ENCODE results near the gene AKAP14.
"Not testable (repeated sequence)": the region's sequence is repeated elsewhere in the genome, so short reads cannot be mapped to it uniquely, and the experiment has no call there.

The AKAP14 gene

DNA sequence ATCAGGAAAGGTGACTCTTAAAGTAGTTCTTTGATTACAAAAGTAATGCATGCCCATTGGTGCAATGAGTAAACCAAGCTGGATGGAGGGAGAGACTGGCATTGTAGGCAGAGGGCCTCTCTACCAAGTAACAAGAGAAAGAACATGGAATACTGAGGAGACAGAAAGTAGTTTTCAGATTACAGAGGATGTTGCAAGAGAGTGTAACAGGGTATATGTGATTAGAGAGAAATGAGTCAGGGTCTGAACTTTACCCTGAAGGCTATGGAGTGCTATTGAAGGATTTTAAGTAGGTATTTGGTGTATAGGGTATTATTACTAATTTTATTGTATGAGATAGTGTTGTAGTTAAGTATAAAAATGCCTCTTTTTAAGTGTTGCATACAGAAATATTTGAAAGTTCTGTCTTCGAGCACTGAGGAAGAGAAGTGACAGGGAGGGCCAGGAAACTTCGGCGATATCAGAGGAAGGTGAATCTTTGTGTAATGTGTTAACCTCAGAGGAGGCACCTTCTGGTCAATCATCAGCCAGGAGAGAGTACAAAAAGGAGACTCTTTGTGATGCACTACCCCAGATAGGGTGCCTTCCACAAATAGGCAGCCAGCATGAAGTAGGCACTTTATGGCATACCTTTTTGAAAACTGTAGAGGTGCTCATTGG, 39.7 kb downstream of the AKAP14 start:
- no peak for DNase-seq

DNA sequence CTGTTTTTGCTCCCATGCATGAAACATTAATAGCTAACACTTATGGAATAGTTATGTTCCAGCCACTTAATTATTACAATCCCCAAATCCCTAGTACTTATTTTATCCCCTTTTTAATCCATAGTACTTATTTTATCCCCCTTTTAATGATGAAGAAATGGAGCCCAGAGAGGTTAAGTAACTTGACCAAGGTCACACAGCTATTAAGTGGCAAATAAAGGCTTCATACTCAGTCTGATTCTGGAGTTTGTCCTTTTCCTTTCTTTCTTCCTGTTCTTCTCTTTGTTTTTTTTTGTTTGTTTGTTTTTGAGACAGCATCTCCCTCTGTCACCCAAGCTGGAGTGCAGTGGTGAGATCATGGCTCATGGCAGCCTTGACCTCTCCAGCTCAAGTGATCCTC, 45.6 kb downstream of the AKAP14 start:
- DNase-seq = no peak

DNA sequence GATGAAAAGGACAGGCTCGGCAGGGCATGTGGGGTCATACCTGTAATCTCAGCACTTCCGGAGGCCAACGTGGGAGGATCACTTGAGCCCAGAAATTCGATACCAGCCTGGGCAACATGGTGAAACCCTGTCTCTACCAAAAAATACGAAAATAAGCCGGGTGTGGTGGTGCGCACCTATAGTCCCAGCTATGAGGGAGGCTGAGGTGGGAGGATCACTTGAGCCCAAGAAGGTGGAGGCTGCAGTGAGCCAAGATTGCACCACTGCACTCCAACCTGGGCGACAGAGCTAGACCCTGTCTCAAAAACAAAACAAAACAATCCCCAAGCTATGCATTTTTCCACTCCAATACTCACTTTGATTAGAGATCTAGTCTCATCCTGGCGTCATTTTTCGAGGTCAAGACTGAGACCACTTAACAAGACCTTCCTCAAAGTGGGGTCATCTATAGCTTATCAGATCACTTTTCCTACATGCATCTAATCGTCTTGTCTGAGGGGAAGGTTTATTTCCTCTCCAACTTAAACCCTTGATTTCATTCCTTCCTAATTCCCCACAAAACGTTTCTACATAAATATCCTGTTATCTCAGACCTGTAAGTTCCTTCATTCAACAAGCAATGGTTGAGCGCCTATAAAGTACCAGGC, 46.6 kb downstream of the AKAP14 start:
- no peak for DNase-seq

DNA sequence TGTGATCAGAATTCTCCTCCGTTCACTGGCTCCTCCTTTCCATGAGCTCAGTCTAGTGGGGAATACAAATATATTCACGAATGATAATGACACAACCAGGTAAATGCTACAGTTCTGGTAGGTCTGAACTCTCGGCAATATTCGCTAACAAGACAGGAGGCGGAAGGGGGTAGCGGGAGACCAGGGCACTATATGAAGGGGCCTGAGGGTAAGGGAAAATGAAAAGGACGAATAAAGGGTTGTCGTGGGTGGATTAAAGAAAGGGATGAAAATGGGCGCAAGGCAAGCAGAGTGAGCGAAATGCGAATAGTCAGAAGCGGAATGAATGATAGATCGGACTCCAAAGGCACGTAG, 47.1 kb downstream of the AKAP14 start:
- no peak for DNase-seq

DNA sequence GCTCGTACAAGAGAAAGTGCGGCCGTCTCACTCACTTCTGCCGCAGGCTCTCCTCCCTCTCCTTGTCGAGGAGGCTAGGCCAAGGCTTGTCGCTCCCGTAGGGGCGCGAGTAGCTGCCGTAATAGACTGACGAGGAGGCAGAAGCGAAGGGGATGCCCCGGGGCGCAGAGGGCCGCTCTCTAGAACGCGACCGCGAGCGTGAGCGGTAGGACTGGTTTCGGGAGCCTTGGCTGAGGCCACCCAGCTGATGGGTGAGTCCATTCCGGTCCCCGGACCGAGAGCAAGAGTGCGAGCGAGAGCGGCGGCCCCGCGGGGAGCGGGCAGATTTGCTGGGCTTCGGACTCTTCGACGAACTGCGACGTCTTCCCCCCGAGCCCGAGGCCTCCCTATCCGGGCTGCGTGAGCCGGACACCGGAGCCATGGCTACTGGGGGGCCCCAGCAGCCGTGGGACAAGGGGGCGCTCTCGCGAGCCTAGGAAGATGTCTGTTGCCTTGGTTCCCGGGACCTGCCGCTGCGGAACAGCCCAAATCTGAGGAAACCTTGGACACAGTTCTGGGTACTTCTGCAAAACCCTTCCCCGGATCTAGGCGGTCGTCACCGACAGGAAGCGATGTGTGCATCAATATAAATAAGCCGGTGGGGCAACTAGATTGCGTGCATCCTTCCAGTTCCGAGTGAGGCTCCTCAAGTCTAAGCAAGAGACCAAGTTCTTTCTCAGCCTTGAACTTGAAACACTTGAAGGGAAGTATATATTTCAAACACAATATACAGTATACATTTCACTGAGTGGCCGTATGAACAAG, 47.7 kb downstream of the AKAP14 start, which contains the start of gene NKAP:
Gene NKAP, minus strand, starts transcription at position 567 of the 804 bp plus-strand sequence. Its CDS starts 146 bp downstream, at position 421.
- DNase-seq = peak; percentile 73

DNA sequence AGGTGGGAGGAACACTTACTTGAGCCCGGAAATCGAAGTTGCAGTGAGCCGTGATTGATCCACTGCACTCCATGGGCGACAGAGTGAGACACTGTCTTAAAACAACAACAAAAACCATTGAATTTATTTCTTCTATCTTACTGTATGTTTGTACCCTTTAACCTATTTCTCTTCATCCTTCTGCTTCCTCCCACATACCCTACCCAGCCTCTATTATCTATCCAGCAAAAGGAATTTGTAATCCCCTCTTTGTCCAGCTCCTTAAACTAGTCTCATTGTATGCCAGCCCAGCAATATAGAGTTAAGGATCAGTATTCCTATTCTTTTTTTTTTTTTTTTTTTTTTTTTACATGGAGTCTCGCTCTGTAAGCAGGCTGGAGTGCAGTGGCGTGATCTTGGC, 49.8 kb downstream of the AKAP14 start:
- DNase-seq = no peak

DNA sequence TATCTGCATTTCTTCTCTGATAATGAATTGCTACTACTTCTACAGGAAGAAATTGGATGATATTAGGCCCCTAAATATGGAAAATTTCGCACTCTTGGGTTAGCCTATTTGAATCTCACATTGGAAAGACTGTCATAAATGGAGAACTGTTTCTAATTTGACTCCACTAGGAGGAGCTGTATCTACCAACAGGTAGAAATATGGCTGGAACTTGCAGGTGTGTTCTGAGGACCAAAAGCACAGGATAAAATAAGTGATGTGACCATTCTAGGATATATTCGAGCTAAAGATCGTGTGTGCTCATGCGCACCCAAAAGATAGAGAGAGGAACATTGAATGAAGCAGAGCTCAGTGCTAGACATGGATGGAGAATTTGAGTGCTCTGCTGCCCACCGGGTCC, 52.7 kb downstream of the AKAP14 start:
- peak; percentile 5 for DNase-seq

DNA sequence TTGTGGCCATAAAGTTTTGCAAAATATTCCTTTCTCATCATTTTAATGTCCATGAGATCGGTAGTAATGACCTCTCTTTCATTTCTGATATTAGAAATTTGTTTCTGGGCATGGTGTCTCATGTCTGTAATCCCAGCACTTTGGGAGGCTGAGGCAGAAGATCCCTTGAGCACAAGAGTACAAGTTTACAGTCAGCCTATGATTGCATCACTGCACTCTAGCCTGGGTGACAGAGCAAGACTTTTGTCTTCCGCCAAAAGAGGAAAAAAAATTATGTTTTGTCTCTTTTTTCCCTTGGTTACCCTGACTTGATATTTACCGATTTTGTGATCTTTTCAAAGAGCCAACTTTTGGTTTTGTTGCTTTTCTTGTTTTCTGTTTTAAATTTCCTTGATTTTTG, 58.7 kb downstream of the AKAP14 start:
- DNase-seq = no peak

DNA sequence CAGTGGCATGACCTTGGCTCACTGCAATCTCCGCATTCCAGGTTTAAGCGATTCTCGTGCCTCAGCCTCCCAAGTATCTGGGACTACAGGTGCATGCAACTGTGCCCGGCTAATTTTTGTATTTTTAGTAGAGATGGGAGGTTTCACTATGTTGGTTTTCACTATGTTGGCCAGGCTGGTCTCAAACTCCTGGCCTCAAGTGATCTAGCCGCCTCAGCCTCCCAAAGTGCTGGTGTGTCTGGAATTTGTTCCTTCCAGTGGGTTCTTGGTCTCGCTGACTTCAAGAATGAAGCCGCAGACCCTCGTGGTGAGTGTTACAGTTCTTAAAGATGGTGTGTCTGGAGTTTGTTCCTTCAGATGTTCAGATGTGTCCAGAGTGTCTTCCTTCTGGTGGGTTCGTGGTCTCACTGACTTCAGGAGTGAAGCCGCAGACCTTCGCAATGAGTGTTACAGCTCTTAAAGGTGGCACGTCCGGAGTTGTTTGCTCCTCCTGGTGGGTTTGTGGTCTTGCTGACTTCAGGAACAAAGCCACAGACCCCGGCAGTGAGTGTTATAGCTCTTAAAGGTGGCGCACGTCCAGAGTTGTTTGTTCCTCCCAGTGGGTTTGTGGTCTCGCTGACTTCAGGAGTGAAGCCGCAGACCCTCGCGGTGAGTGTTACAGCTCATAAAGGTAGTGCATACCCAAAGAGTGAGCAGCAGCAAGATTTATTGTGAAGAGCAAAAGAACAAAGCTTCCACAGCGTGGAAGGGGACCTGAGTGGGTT, 60.3 kb downstream of the AKAP14 start:
- DNase-seq = not testable (repeated sequence)

DNA sequence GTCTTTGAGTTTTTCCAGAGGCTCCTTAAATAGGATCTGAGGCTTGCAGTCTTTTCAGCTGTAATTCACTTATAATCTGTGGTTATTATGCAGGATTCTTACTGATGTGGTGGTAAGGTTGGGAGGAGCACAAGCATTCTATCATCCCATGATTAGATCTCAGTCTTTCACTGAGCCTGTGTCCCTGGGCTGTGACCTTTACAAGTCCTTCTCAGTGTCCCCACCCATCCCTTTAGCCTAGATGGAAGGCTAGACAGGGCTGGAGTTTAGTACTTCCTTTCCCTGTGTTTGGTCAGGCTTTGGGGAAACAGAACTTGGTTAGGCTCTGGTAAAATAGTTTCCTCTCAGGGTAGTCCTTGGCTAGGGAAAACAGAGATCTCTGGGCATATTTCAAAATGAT, 64.9 kb downstream of the AKAP14 start:
- no peak for DNase-seq

DNA sequence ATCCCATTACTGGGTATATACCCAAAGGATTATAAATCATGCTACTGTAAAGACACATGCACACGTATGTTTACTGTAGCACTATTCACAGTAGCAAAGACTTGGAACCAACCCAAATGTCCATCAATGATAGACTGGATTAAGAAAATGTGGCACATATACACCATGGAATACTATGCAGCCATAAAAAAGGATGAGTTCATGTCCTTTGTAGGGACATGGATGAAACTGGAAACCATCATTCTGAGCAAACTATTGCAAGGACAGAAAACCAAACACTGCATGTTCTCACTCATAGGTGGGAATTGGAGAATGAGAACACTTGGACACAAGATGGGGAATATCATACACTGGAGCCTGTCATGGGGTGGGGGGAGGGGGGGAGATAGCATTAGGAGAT, 71.1 kb downstream of the AKAP14 start:
- not testable (repeated sequence) for DNase-seq

All from NCI-H1105 treated with DMSO at 0.1 percent for 48 hours (cell line).